NCI-H2171 (cell line): ENCODE measurements around the gene SORCS2.
"Not testable (repeated sequence)": the region's sequence is repeated elsewhere in the genome, so short reads cannot be mapped to it uniquely, and the experiment has no call there.

Experiments used
- DNase-seq: peaks from one replicate; lab custom pipeline; 2025; lab: John Stamatoyannopoulos, UW

SORCS2 gene

GRCh38 chr4:7160439-7160838 is 31.9 kb upstream of the SORCS2 start:
- no peak for DNase-seq

DNA sequence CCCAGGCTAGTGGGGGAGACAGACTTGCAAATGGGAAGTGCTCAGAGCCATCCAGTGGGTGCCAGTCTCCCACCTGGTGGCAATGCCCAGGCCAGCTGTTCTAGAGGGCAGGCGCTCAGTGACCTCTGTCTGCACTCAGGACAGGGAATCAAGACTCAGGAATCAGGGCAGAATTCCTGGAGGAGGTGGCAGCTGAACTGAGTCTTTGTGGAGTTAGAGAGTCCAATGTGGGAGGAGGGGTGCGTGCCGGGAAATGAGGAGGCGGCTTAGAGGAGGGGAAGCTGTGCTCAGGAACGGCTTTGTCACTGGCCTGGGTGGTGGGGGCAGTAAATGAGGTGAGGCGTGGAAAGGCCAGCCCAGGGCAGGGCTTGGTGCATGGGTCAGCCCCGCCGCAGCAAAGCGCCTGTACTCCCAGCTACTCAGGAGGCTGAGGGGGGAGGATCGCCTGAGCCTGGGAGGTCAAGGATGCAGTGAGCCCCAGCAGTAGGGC is 31.3 kb upstream of the SORCS2 start:
- no peak for DNase-seq

DNA sequence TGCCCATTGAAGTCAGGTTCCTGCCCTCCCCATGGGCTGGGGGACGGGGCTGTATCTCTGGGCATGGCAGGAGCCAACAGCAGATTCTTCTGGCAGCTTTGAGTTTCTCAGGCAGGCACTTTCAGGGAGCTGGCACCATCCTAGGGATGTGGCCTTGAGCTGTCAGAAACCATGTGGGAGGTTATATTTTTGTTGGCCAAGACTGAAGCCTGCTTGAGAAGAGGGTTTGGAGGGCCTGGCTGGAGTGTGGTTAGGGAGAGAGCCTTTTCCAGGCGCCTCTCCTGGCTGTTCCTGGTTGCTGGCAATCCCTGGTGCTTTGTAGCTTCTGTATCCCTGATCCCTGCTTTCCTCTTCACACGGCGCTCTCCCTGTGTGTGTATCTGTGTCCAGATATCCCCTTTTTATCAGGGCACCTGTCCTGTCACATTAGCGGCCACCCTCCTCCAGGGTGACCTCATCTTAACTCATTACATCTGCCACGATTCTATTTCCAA is 30.6 kb upstream of the SORCS2 start:
- no peak for DNase-seq

- DNase-seq, result not testable (repeated sequence)
These were observed 27.1 kb upstream of the SORCS2 start for GRCh38 chr4:7165056-7165873.

DNA sequence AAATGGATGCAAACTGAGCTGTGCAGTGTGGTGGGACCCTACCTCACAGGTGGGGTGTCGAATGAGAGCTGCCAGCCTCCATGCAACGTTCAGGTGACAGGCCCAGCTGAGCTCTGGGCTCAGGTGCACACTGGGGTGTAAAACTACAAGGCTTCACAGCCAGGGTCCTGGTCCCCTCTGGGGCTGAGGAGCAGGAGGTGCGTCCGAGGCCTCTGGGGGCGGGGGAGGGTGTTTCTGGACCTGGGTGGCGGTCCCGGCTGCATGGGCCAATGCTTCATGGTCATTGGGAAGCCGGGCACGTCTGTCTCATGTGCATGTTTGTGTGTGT is 26.5 kb upstream of the SORCS2 start:
- no peak for DNase-seq

DNA sequence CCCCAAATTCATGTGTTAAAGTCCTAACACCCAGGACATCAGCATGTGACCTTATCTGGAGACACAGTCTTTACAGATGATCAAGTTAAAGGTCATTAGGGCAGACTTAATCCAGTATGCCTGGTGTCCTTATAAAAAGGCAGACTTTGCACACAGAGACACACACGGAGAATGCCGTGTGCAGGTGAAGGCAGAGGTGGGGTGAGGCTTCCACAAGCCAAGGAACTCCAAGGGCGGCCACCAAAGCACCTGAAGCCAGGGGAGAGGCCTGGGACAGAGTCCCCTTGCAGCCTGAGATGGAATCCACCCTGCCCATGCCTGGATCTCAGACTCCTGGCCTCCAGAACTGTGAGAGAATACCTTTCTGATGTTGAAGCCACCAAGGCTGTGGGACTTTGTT is 26.1 kb upstream of the SORCS2 start:
- no peak for DNase-seq

DNA sequence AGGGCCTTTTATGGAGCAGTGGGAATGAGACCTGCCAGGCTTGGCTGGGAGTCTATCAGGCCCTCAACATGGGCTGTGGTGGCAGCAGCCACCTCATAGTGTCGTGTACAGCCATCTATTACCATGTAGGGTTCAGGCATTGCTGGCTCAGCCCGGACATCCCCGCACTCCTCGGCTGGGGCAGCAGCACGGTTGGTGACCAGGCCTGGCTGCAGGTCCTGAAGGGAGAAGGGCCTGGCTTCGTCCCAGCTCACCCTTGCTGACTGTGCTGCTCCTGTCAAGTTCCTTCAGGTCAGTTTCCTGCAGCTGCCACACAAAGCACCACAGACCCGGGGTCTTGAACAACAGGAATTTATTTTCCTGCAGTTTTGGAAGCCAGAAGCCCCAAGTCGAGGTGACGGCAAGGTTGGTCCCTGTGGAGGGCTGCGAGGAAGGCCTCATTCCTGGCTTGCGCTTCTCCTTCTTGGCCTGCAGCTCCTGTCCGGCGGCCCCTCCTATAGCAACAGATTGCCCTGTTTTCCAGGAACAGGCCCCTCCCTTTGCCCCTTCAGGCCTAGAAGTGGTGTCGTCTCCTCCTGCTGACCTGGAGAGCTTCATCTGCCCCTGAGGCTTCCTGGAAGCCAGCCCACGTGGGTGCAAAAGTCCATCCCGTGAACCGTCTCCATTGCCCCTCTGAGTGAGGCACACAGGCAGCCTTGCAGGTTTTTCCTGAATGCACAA is 25.2 kb upstream of the SORCS2 start:
- no peak for DNase-seq

GRCh38 chr4:7167706-7168105 is 24.6 kb upstream of the SORCS2 start:
- DNase-seq, result no peak

- DNase-seq, result no peak
These were observed 24.2 kb upstream of the SORCS2 start for GRCh38 chr4:7168106-7168505.

DNA sequence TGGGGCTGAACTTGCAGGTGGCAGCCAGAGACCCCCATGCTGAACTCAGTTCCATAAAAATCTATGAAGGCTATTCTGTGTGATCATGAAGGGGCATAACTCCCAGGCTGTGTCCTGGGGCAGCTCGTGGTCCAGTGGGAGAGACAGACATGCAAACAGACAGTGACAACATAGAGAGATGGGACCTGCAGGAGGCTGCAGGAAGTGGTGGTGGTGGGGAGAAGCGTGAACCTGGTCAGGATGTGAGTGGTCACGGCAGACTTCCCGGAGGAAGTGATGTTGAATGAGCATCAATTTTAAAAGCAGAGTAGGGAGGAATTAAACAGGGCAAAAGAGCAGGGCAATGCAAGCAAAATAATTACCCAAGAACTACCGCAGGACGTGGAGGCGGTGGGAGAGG is 23.2 kb upstream of the SORCS2 start:
- DNase-seq, result no peak

GRCh38 chr4:7170012-7170411 is 22.3 kb upstream of the SORCS2 start:
- no peak for DNase-seq

DNA sequence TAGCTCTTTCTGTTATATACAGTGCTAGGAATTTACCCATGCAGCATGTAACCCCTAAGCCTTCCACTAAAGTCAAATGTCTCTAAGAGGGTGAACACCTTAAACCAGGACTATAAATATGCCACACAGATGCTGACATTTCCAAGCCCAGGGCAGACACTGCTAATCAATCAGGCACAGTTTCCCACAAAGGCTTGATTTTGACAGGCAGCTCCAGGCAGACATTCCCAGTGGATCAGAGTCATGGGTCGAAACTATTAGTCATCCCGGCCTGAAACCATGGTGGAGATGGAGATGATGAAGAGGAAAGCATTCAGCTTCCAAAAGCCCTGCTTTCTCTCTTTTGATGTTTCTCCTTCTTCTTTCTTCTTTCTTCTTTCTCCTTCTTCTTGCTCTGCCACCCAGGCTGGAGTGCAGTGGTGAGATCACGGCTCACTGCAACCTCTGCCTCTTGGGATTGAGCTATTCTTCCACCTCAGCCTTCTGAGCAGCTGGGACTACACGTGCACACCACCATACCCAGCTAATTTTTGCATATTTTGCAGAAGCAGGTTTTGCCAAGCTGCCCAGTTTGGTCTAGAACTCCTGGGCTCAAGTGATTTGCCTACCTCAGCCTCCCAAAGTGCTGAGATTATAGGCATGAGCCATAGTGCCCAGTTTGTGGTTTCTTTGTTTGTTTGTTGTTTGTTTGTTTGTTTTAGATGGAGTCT is 21.0 kb upstream of the SORCS2 start:
- no peak for DNase-seq

GRCh38 chr4:7172508-7172907 is 19.8 kb upstream of the SORCS2 start:
- DNase-seq, result no peak

GRCh38 chr4:7172946-7173345 is 19.4 kb upstream of the SORCS2 start:
- no peak for DNase-seq

- no peak for DNase-seq
These were observed 18.4 kb upstream of the SORCS2 start for GRCh38 chr4:7173841-7174449.

- no peak for DNase-seq
These were observed 13.2 kb upstream of the SORCS2 start for GRCh38 chr4:7179158-7179557.

GRCh38 chr4:7180938-7181337 is 11.4 kb upstream of the SORCS2 start:
- DNase-seq, result no peak

DNA sequence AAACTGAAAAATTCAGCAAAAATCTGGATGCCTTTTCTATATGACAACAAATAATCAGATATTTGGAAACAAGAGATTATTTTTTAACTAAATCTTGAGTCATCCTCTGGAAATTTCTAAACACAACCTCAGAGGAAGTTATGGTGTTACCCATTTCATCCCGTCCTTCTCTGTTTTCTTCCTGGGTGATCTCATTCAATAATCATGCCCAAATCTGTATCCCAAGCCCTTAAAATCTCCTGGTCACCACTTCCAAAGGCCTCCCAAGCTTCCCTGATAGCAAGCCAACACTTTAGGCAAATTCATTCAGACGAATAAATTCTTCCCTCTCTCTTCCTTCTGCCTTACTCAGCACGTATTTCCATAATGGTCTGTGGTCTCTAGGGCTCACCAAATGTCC is 9.7 kb upstream of the SORCS2 start:
- no peak for DNase-seq

DNA sequence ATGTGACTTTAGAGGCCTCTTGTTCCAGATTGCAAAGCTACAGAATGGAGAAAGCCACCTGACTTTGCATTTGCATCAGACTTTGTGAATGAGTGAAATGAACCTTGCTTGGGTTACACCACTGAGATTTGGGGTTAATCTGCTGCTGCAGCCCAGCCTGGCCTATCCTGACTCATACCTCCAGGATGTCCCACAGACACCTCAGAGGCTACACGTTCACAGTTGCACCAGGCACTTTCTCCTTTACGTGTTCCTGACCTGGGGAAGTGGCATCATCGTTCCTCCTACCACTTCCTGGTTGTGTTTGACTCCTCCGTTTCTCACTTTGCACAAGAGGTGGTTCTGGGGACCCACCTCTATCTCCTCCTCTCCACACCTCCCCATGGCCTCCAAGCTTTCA is 9.2 kb upstream of the SORCS2 start:
- DNase-seq, result no peak

DNA sequence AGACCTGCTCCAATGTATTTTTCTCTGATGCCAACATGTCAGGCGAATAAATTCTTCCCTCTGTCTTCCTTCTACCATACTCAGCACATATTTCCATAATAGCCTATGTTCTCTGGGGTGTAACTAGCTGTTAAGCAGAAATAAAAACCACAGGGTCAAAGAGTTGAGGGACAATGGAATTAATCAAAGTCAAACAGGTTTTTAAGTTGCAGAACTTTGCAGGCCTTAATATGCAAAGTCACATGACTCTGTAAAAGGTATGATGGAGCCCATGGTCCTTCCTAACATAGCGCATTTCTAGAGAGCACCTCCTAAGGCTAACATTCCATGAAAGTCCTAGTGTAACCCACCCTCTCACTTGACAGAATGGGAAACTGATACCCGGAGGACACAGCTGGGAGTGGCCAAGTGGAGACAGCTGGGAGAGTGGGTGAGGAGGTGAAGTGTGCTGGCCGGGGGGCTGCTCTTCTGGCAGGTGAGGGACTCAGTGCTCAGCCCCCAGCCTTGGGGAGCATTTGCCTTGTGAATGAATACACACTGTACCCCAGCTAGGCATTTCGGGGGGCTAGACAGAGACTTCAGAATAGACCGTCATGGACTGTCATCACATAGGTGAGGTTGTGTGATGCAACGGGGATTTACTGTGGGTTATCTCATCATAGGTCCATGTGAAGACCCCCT is 8.4 kb upstream of the SORCS2 start:
- DNase-seq, result no peak

DNA sequence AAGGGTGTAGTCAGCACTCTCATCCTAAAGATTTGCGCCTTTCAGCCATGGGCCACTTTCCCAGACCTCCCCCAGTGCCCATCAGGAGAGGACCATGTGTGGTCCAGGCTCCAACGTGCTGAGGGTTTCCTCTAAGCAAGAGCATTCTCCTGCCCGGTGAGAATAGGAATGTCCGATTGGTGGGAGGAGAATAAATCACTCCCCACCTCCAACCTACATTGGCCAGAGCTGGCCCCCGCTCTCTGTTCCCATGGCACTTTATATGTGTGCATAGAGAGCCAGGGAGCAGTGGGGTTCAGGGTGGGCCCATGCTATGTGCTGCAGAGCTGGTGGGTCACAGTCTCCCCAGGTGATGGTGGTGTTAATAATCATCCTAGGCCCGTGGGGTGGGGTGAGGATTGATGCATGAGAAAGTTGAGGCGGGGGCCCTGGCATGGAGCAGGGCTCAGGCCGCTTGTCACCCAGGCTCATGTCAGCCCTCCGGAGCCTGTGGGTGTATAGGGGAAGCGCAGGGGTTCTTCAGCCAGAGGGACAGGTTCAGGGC is 6.8 kb upstream of the SORCS2 start:
- no peak for DNase-seq
